NOMO-1 treated with dmso at 0.1 percent for 144 hours (cell line): ENCODE measurements around the gene HECW1.
"Not testable (repeated sequence)": the region's sequence is repeated elsewhere in the genome, so short reads cannot be mapped to it uniquely, and the experiment has no call there.

ENCODE experiments used
- DNase-seq: peaks from one replicate; lab custom pipeline; 2025; ENCODE audit not compliant: unreplicated experiment; lab: John Stamatoyannopoulos, UW

HECW1 gene

DNA sequence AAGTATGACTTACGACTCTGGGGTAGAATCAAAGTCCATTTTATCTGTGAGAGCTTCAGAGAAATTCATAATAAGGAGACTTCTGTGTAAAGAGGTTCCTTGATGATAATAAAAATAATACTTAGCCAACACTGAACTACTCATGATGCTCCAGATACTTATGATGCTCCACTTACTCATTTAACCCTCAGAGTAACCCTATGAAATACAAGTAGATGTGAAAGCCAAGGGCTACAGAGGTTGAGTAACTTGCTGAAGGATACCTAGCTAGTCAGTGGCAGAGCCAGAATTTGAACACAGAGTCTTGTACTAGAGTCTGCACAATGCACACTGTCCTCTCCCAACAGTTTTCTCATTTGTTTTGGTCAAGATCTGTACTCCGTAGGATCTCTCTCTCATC is 89.5 kb downstream of the HECW1 start:
- DNase-seq = no peak

DNA sequence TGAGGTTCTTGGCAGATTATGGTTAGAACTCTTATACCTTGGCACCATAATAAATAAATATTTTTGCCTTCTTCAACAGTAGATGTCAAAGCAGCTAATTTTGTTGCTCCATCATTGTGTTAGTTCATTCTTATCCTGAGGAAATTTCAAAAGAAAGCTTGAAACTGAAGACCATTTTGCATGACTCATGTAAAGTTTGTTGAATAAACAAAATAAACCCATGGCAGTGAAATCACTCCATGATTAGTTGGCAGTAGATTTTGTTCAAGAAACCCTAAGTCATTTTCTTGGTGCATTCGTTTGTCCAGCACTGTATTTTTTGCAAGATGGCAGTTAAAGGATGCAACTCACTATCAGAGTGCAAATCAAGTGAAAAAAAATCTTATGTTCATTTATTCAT is 91.6 kb downstream of the HECW1 start:
- no peak for DNase-seq

DNA sequence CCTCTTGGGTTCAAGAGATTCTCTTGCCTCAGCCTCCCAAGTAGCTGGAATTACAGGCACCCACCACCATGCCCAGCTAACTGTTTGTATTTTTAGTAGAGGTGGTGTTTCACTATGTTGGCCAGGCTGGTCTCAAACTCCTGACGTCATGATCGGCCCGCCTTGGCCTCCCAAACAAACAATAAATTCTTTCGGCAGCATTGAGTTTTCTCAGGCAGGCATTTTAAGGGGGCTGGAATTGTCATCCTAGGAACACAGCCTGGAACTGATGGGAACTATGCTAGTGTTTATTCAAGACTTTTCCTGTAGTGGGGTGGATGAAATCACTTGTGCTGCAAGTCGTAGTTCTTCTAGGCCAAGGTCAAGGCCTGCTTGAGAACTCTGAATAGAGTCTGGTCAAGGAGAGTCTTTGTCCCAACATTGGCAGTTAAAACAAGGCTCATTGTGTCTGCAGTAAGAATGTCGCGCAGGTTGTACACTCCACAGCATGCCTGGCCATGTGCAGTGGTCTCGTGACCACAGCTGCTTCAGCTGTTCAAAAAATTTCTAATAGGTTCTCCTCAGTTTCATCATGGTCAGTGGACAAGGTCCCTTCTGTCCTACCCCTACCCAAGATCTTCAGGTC is 92.8 kb downstream of the HECW1 start:
- DNase-seq = no peak

DNA sequence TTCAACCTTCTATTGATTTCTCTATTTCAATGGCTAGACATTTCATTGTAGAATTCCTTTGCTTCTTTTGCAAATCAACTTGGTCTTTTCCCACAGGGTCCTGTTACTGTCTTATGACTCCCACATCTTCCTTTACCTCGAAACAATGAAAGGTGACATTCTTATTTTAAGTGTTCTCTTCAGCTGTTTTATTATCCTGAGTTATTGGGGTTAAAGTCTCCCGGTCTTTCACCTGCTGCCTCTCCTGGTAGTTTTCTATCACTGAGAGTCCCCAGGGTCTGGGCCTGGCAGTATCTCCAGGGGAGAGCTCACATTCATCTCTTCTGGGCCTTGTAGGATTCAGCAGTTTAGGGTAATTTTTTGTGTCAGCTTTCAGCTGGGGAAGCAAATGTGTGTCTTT is 95.8 kb downstream of the HECW1 start:
- DNase-seq = no peak

DNA sequence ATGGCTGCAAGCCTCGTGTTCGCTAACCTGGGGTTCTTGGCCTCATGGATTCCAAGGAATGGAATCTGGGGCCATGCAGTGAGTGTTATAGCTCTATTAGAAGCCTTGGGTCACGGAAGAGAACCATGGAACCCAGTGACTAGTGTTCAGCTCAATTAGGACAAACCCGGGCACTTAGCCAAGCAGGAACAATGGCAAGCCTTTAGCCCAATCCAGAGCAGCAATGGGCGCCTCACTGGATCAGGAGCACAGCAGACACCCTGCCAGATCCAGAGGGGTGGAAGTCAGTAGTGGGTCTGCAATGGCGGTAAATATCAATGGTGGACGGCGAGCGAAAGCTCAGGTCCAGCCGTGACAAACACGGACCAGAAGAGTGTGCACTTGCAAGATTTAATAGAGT is 98.1 kb downstream of the HECW1 start:
- DNase-seq = not testable (repeated sequence)

DNA sequence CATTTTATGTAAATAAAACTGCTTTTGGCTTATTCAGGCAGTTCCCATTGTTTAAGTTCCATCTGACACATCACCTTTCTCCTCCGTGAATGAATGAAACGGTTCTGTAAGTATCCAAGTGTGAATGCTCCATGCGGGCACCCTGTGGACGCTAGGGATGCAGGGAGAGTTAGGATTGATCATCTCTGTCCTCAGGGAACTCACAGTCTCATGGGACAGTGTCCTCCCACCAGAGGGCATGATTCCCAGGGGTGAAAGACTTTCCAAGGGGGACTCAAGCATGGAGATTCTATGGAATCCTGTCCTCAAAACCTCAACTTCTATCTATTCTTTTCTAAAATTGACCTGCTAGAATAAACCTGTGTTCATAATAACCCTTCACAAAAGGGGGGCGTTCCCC is 98.8 kb downstream of the HECW1 start:
- DNase-seq = no peak

DNA sequence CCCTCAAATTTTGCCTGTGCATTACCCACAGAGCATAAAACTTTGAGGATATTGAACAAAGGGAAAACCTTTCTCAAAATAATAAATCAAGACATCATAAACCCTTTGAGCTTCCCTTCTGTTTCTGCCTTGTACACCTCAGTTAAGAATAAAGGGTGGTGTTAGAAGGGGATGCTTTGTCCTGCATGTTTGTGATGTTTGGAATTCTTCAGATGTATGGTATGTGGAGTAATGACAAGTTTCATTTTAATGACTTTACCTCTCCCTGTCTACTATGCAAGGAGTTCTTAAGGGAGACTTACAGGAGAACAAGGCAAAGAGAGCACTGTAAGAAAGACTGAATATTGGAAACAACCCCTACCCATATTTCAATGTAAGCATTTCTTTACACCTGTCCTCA is 99.2 kb downstream of the HECW1 start:
- no peak for DNase-seq

DNA sequence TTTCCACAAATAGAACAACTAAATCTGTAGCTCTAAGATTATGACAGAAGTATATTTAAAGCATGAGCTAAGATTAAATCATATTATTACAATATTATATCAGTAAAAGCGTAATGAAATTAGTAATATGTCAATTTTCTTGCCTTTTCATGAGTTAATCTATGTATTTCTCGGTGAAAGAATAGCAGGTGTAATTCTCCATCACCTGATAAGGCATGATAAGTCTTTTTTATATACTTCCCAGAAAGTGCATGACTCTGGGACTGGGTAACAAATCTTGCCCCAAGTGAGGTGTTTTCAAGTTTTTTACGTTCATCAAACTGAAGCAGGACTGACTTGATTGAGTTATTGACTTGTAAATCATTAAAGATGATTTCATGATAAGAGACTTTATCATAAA is 100.5 kb downstream of the HECW1 start:
- no peak for DNase-seq

DNA sequence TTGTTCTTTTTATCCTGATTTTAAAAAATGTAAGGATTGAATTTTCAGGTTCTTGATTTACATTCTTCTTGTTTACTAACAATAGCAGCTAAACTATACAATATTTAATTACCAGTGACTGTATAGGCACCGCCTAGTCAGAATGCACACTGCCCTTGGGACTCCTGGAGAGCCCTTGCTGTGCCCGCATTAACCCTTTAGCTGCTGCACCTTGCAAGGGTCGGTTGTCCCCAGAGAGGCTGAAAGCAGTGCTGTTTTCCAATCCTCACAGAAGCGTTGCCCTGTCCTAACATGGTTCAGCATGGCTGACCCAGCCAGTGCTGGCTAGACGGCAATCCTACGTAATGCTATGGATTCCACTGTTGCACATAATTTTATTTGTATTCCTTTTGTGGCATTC is 102.6 kb downstream of the HECW1 start:
- DNase-seq = no peak

DNA sequence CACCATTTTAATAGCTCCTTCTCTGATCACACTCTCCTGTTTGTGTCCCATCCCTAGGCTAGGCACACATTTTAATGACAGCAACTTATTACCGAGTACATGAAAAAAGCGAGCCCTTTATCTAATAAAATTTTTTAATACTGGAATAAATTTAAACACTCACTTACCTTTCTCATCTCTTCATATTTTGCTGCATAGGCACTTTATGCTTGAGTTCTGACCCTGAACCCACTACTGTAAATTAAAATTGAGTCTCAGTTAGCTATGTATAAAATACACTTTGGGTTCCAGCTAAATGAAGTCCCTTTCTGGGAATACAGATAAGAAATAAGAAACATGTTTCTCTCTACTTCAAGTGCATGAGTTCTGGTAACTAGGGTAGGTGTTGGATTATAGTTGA is 104.6 kb downstream of the HECW1 start:
- DNase-seq = no peak

DNA sequence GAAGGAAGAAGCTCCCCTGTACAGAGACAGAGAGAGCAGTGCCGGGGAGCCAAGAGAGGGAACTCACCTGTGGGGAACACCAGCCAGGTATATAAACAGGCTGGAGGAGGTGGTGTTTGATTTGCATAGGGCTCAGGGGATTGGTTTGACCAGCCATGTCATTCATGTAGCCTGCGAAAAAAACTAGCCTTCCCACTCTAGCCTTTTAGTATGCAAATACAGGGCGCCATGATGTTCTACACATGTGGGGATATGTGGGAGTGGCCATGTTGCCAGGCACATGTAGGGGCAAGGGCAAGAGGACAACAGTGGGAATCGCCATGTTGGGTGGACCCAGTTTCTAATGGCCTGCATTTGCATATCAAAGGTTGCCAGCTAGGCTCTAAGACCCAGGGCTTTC is 106.5 kb downstream of the HECW1 start:
- DNase-seq = not testable (repeated sequence)

DNA sequence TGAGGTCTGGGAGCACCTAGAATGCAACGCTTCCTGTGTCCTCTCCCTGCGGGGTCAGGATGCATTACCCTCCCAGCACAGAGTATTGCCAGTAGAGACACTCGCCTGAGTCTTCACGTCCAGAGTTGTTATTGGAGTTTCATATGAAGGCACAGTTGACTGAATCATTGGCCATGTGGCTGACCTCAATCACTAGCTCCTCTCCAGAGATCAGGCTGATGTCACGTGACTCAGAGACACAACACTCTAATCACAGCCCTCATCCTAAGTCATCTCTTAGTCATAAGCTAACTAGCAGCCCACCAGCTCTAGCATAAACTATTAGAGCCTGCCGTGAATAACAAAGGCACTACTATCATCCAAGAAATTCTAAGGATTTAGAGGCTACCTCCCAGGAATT is 107.8 kb downstream of the HECW1 start:
- DNase-seq = no peak

DNA sequence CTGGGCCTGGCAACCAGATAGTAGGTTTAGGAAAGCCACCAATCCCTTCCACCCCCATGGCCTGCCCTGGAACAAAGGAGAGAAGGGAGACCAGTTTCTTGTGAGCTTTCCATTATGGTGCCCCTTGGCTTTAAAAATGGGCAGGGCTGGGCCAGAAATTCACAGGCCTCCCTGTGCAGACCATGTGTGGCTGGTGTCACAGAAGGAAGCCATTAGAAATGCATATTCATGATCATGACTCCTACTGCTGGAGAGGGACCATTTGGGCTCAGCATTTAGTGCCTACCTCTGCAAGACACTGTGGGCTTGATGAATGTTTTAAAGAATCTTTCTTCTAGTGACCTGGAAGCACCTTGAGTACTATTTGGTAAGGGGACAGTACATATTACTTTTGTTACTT is 108.3 kb downstream of the HECW1 start:
- DNase-seq = no peak

DNA sequence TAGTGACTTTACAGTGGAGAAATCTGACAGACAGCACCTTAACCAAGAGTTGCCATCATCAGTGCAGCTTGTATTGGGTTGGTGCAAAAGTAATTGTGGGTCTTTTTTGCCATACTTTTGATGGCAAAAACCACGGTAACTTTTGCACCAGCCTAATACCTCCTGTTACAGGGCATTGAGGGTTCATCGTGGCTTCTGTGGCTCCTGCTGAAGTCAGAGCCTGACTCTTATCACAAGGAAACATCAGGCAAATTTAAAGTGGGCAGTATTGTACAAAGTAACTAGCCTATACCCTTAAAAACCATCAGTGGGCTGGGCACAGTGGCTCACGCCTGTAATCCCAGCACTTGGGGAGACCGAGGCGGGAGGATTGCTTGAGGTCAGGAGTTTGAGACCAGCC is 117.4 kb downstream of the HECW1 start:
- DNase-seq = no peak

DNA sequence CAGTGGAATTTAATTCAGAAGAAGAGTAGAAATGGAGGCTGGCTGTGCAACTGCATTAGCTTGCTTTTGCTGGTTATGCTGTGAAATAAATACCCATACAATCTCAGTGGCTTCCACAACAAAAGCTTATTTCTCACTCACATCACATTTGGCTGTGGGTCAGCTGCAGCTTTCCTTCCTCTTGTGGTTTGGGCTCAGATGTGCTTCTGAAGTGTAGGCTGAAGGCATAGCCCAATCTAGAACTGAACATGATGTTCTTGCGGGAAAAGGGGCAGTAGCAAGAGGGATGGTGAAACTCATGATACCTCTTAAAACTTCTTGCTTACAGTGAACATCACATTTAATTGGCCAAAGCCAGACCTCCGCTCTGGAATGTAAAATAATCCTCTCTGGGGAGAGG is 119.9 kb downstream of the HECW1 start:
- no peak for DNase-seq

DNA sequence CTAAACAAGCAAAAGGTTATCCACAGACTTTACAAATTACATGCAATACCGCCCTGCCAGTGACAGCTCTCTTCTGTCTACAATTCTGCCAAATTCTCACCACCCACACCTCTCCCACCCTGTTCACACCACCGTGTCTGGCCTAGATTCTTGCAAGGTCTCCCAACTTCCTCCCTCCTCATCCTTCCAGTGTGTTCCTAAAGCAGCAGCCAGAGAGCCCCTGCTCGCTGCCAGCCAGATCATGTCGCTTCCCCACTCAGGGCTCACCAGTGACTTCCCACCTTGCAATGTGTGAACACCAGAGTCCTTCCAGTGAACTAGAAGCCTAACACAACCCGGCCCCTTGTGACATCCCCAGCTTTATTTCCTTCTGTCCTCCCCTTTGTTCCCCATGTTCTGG is 121.6 kb downstream of the HECW1 start:
- DNase-seq = no peak

DNA sequence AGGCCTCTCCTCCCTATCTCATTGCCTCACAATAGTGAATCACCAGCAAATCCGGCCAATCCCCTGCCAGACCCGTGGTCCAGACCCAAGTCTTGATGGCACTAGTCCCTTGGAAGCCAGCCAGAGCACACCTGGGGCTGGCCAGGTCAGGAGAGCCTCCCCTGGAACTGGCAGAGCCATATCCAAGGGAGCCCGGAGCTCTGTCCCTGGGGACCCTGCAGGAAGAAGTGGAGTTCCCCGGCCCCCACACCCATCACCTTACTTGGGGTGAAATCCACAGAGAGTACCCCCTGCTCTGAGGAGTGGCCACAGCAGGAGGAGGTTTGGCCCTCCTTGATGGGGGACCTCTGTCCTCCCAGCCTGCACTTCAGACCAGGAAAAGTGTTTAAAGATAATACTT is 122.5 kb downstream of the HECW1 start:
- no peak for DNase-seq

DNA sequence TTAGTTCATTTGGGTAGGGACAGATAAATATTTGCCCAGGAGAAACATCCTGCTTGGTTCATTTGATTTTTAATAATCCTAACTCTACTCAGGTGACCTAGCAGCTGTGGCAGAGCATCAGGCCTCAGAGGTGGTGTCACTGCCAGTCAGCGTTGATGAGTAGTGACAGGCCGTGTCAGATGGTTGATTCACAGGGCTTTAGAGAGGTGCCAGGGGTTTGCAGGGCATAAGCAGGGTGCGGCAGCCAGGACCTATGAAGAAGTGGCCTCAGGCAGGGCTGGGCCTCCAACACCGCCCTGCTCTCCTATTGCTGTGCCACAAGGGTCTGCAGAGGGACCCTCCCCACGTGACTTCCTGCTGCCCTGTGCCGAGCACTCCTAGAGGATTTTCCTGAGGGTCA is 128.1 kb downstream of the HECW1 start:
- DNase-seq = no peak

DNA sequence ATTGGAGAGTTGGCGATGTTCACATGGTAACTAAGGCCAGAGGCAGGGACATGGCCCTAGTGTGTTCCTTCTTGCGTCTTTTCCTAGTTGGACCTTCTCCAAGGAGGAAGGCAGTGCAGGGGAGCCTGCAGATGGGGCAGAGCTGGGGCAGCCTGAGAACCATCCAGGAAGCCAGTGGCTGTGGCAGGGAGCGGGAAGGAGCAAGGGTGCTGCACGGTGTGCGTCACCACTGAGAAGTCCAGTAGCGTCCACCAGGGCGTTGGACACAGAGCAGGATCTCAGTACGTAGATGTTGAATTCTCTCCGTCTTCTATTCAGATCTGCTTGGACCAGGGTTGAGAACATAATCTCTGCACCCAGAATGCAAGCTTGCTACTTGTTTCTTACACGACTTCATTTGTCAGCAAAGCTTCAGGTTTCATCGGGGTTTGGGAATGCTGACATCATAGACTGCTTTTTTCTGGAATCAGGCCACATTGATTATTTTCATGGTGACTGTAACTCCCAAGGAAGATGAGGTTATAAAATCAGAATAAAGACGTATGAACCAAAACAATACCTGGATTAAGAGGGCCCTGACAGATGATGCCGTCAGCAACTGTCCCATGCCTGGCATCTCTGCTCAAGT is 130.3 kb downstream of the HECW1 start:
- no peak for DNase-seq

DNA sequence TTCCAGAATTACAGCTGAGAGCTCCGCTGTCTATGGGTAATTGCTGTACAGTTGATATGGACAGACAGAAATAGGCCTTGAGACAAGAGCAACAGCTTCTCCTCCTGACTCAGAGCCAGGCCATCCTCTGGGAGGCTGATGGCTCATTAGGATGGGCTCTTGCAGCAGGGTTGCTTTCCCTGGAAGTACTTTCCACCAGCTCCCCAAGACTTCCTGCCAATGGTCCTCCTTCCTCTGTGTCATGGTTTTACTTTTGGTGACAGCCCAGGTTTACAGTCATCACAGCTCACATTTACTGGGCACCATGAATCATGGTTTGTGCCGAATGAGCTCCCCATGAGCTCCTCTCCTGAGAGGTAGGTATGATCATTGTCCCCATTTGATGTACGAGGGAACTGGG is 131.8 kb downstream of the HECW1 start:
- no peak for DNase-seq

DNA sequence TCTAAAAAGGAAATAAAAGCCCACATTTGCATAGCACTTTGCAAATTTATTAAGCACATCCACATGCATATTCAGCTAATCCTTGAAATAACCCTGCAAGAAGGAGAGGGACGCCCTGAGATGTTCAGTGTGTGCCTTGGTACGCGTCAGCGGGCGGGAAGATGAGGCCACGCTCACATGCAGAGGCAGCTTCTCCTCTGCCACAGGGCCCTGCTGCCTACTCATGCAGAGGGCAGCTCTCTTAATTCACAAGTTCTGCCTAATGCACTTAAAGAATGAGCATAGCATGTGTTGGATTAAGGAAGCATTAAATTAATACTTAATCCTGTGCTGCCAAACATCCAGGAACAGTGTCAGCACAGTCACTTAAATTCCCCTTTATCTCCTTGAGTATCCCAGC is 132.3 kb downstream of the HECW1 start:
- DNase-seq = no peak

DNA sequence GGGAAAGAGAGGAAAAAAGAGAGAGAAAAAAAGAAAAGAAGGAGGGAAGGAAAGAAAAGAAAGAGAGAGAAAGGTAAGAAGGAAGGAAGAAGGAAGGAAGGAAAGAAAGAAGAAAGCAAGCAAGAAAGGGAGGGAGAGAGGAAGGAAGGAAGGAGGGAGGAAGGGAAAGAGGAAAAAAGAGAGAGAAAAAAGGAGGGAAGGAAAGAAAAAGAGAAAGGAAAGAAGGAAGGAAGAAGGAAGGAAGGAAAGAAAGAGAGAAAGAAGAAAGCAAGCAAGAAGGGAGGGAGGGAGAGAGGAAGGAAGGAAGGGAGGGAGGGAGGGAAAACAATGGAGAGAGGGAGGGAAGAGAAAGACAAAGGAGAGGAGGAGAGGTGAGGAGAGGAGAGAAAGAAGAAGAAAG is 135.3 kb downstream of the HECW1 start:
- DNase-seq = no peak

DNA sequence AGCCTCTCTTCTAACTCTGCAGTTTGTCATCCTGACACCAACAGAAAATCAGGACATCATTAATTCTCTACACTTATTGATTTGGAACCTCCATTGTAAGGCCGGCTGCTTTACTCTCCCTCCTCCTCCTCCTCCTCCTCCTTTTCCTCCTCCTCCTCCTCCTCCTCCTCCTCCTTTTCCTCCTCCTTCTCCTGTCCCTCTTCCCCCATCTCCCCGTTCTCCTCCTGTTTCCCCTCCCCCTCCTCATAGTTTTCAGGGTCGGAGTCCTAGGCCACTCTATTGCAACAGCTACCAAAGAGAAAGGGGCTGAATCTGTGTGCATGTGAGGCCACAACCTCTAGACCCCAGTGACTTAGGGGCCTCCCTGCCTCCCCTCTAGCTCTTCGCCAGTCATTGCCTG is 136.1 kb downstream of the HECW1 start:
- no peak for DNase-seq
